Mesendoderm (in vitro differentiated cells): Measurements from ENCODE around the gene MACROD2.

Source experiments
- DNase-seq: peaks from one replicate; pipeline ENCODE4 v3.0.0; 2013
- H2AK5ac ChIP-seq: 2 replicates; pipeline ENCODE4 v1.6.1; 2013; ENCODE audit warnings: low read length, inconsistent platforms
- H2BK120ac ChIP-seq: 2 replicates; pipeline ENCODE4 v1.6.1; 2013; ENCODE audit warnings: low read depth, mild to moderate bottlenecking, low read length, moderate library complexity, mixed read lengths
- H2BK15ac ChIP-seq: replicated peaks from 2 replicates; pipeline ENCODE4 v1.6.1; 2013; ENCODE audit warnings: low read depth, mild to moderate bottlenecking, moderate library complexity
- H2BK5ac ChIP-seq: 2 replicates; pipeline ENCODE4 v1.6.1; 2013; ENCODE audit warnings: low read length, inconsistent platforms
- H3K18ac ChIP-seq: 2 replicates; pipeline ENCODE4 v1.6.1; 2013; ENCODE audit warnings: mild to moderate bottlenecking, low read length, mixed read lengths
- H3K23ac ChIP-seq: one replicate; pipeline ENCODE4 v1.6.1; 2013; ENCODE audit warnings: low read length
- H3K27ac ChIP-seq: 2 replicates; pipeline ENCODE4 v1.5.1; 2013; ENCODE audit warnings: low read depth, mild to moderate bottlenecking, inconsistent platforms, low read length, moderate library complexity
- H3K27me3 ChIP-seq: 2 replicates; pipeline ENCODE4 v1.6.1; 2013; ENCODE audit warnings: low read length, control low read depth, mild to moderate bottlenecking, inconsistent platforms; ENCODE audit not compliant: insufficient read depth, poor library complexity
- H3K36me3 ChIP-seq: 2 replicates; pipeline ENCODE4 v1.6.1; 2013; ENCODE audit warnings: low read length, inconsistent platforms; ENCODE audit not compliant: control insufficient read depth, insufficient read depth
- H3K4ac ChIP-seq: one replicate; pipeline ENCODE4 v1.6.1; 2013; ENCODE audit warnings: low read depth, mild to moderate bottlenecking, low read length, moderate library complexity
- H3K4me1 ChIP-seq: 2 replicates; pipeline ENCODE4 v1.6.1; 2013; ENCODE audit warnings: low read depth, low read length, inconsistent platforms; ENCODE audit not compliant: control insufficient read depth
- H3K4me2 ChIP-seq: 2 replicates; pipeline ENCODE4 v1.6.1; 2013; ENCODE audit warnings: low read length
- H3K4me3 ChIP-seq: 2 replicates; pipeline ENCODE4 v1.5.1; 2013; ENCODE audit warnings: mild to moderate bottlenecking, low read length
- H3K56ac ChIP-seq: one replicate; pipeline ENCODE4 v1.6.1; 2013; ENCODE audit warnings: low read length
- H3K79me1 ChIP-seq: 2 replicates; pipeline ENCODE4 v1.6.1; 2013; ENCODE audit warnings: low read length, inconsistent platforms
- H3K79me2 ChIP-seq: 2 replicates; pipeline ENCODE4 v1.6.1; 2013; ENCODE audit warnings: mild to moderate bottlenecking, low read length; ENCODE audit not compliant: control insufficient read depth, insufficient read depth
- H3K9ac ChIP-seq: 2 replicates; pipeline ENCODE4 v1.6.1; 2013; ENCODE audit warnings: low read length, inconsistent platforms
- H4K5ac ChIP-seq: one replicate; pipeline ENCODE4 v1.6.1; 2013; ENCODE audit warnings: low read length
- H4K8ac ChIP-seq: one replicate; pipeline ENCODE4 v1.6.1; 2013; ENCODE audit warnings: low read depth, mild to moderate bottlenecking, control low read depth, low read length, moderate library complexity
- WGBS: extraction: QIAGEN DNeasy Blood & Tissue Kit; methylation state at CpG from one replicate; pipeline ENCODE4 v1.1.7; 2013; ENCODE audit warnings: low lambda C conversion rate, missing lambda C conversion rate; ENCODE audit not compliant: insufficient coverage; ENCODE audit errors: extremely low coverage; 5-methylcytosine and 5-hydroxymethylcytosine counted together

Gene MACROD2

DNA sequence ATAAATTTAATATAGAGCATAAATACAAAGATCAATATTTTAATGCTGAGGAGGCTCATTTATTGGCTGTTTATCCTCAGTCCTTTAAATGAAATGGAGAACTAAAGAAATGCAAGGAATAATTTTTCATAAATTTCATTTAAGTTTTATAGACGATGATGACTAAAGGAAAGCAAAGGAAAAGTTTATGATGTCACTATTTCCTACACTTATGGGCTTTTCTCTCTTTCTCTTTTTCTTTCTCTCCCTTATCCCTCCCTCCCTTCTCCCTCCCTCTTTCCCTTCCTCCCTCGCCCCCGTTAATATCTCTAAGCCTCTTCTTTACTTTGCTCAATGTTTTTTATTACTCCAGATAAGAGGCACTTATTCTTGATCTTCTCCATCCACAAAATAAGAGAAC, 1231.8 kb downstream of the MACROD2 start:
- no peak overlapping the region for H3K23ac ChIP-seq
- no peaks in the 10 kb centered on the region for H3K79me1 ChIP-seq
- H3K4ac ChIP-seq = no peak overlapping the region
- no peaks in the 10 kb centered on the region for H3K36me3 ChIP-seq
- H3K56ac ChIP-seq = no peak overlapping the region
- no peak overlapping the region for H4K8ac ChIP-seq
- no peak overlapping the region for H3K9ac ChIP-seq
- peaks cover 3% of the 10 kb centered on the region for H3K4me1 ChIP-seq
- H2AK5ac ChIP-seq = no peak overlapping the region
- H3K27ac ChIP-seq = no peak overlapping the region
- no peak overlapping the region for H3K4me3 ChIP-seq
- no peak overlapping the region for H4K5ac ChIP-seq
- H2BK120ac ChIP-seq = no peak overlapping the region
- H3K4me2 ChIP-seq = no peak overlapping the region
- H2BK15ac ChIP-seq = no peak overlapping the region
- DNase-seq = no peak
- H2BK5ac ChIP-seq = no peak overlapping the region
- no peak overlapping the region for H3K18ac ChIP-seq
- no peaks in the 10 kb centered on the region for H3K79me2 ChIP-seq
- 100% methylated on average over 2 of the region's 3 CpGs for WGBS
- no peaks in the 10 kb centered on the region for H3K27me3 ChIP-seq

- H2BK5ac ChIP-seq = no peak overlapping the region
- H3K4me3 ChIP-seq = no peak overlapping the region
- DNase-seq = no peak
- no peaks in the 10 kb centered on the region for H3K79me2 ChIP-seq
- H3K27ac ChIP-seq = no peak overlapping the region
- H3K23ac ChIP-seq = no peak overlapping the region
- H4K5ac ChIP-seq = no peak overlapping the region
- H2BK15ac ChIP-seq = no peak overlapping the region
- H3K79me1 ChIP-seq = no peaks in the 10 kb centered on the region
- H2BK120ac ChIP-seq = no peak overlapping the region
- H3K4ac ChIP-seq = no peak overlapping the region
- H3K4me2 ChIP-seq = no peak overlapping the region
- no peak overlapping the region for H3K9ac ChIP-seq
- WGBS = no CpG with 5 or more reads among the region's 1 CpG
- H3K4me1 ChIP-seq = no peaks in the 10 kb centered on the region
- H3K18ac ChIP-seq = no peak overlapping the region
- no peak overlapping the region for H2AK5ac ChIP-seq
- H3K56ac ChIP-seq = no peak overlapping the region
- H3K36me3 ChIP-seq = no peaks in the 10 kb centered on the region
- H4K8ac ChIP-seq = no peak overlapping the region
- H3K27me3 ChIP-seq = no peaks in the 10 kb centered on the region
These were observed 1236.9 kb downstream of the MACROD2 start for GRCh38 chr20:15232243-15232642.

GRCh38 chr20:15235471-15236198, 1240.3 kb downstream of the MACROD2 start:
- Histone ChIP-seq H3K9ac (no peak overlapping the region), H3K23ac (no peak overlapping the region), H3K4me3 (no peak overlapping the region), H2BK5ac (no peak overlapping the region), H4K5ac (no peak overlapping the region), H3K4me1 (no peaks in the 10 kb centered on the region), H3K4me2 (no peak overlapping the region), H3K27ac (no peak overlapping the region), H4K8ac (no peak overlapping the region), H2BK15ac (no peak overlapping the region), H3K18ac (no peak overlapping the region), H3K27me3 (no peaks in the 10 kb centered on the region), H3K79me1 (no peaks in the 10 kb centered on the region), H3K79me2 (no peaks in the 10 kb centered on the region), H3K36me3 (no peaks in the 10 kb centered on the region), H2BK120ac (no peak overlapping the region), H2AK5ac (no peak overlapping the region), H3K4ac (no peak overlapping the region), H3K56ac (no peak overlapping the region)
- DNase-seq = no peak
- WGBS = no CpG with 5 or more reads among the region's 2 CpGs

GRCh38 chr20:15236812-15237211, 1241.5 kb downstream of the MACROD2 start:
- WGBS = no CpG with 5 or more reads among the region's 1 CpG
- H3K27ac ChIP-seq = no peak overlapping the region
- no peak overlapping the region for H3K4ac ChIP-seq
- no peaks in the 10 kb centered on the region for H3K27me3 ChIP-seq
- peak; percentile 90 for DNase-seq
- no peaks in the 10 kb centered on the region for H3K36me3 ChIP-seq
- no peak overlapping the region for H3K18ac ChIP-seq
- H3K79me2 ChIP-seq = no peaks in the 10 kb centered on the region
- no peak overlapping the region for H3K9ac ChIP-seq
- no peak overlapping the region for H2AK5ac ChIP-seq
- H3K4me2 ChIP-seq = no peak overlapping the region
- no peak overlapping the region for H3K23ac ChIP-seq
- no peaks in the 10 kb centered on the region for H3K4me1 ChIP-seq
- H2BK15ac ChIP-seq = peak overlapping the region; percentile 42
- no peak overlapping the region for H3K4me3 ChIP-seq
- no peak overlapping the region for H2BK5ac ChIP-seq
- no peak overlapping the region for H4K8ac ChIP-seq
- no peaks in the 10 kb centered on the region for H3K79me1 ChIP-seq
- H4K5ac ChIP-seq = no peak overlapping the region
- H3K56ac ChIP-seq = peak overlapping the region; percentile 34
- no peak overlapping the region for H2BK120ac ChIP-seq

GRCh38 chr20:15239542-15240206, 1244.4 kb downstream of the MACROD2 start:
- no CpG with 5 or more reads among the region's 3 CpGs for WGBS
- no peak overlapping the region for H3K18ac ChIP-seq
- H3K4me2 ChIP-seq = no peak overlapping the region
- no peak overlapping the region for H4K8ac ChIP-seq
- no peak overlapping the region for H3K23ac ChIP-seq
- H3K27me3 ChIP-seq = no peaks in the 10 kb centered on the region
- no peak overlapping the region for H2BK120ac ChIP-seq
- no peak overlapping the region for H3K4me3 ChIP-seq
- no peak overlapping the region for H2AK5ac ChIP-seq
- H3K4ac ChIP-seq = no peak overlapping the region
- no peak overlapping the region for H3K56ac ChIP-seq
- no peak overlapping the region for H3K27ac ChIP-seq
- no peak overlapping the region for H2BK5ac ChIP-seq
- no peak overlapping the region for H3K9ac ChIP-seq
- no peaks in the 10 kb centered on the region for H3K36me3 ChIP-seq
- H4K5ac ChIP-seq = no peak overlapping the region
- H2BK15ac ChIP-seq = no peak overlapping the region
- no peaks in the 10 kb centered on the region for H3K79me2 ChIP-seq
- no peak for DNase-seq
- no peaks in the 10 kb centered on the region for H3K4me1 ChIP-seq
- H3K79me1 ChIP-seq = no peaks in the 10 kb centered on the region
